NCI-H1105 (cell line): ENCODE results near the gene C1RL.
"Not testable (repeated sequence)": the region's sequence is repeated elsewhere in the genome, so short reads cannot be mapped to it uniquely, and the experiment has no call there.

Experiments used
- DNase-seq: peaks from one replicate; lab custom pipeline; 2025; lab: John Stamatoyannopoulos, UW

C1RL gene

DNA sequence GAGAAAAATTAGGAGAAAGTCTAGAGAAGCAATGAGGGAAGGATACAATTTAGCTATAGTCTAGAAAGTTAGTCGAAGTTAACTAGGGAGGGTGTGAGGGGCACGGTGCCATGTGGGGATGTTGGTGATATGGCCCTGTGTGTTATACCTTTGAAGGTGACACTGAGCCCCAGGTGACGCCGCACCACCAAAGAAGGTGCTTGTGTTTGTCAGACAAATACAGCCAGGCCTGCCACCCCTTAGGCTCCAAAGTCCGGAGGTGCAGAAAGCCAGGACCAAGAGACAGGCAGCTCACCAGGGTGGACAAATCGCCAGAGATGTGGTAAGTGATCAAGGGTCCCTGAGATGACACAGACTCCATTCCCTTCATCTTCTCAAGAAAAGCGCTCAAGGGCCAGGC, 47.4 kb downstream of the C1RL start:
- DNase-seq: no peak

DNA sequence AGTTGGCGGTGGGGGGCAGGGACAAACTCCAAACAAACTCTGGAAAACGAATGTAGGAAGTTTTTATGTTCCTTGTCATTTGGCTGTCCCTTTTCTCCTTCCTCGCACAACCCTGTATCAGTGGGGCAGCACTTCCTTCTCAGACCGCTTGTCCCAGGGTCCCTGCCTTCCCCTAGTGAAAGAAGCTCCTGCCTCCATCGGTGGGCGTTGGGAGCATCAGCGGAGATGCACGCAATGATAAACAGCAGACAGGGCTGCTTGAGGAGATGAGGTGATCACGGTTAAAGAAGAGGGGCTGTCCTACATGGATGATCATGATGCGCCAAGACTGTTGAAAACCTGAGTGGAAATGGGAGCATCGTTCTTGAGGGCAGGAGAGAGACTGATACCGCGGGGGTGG, 47.9 kb downstream of the C1RL start:
- no peak for DNase-seq

GRCh38 chr12:7060353-7060954, 48.6 kb downstream of the C1RL start, which contains the start of gene C1S:
TSS of gene C1S (plus strand) at chr12:7060718. CDS start at chr12:7061913, 1,195 bp downstream.
- no peak for DNase-seq

DNA sequence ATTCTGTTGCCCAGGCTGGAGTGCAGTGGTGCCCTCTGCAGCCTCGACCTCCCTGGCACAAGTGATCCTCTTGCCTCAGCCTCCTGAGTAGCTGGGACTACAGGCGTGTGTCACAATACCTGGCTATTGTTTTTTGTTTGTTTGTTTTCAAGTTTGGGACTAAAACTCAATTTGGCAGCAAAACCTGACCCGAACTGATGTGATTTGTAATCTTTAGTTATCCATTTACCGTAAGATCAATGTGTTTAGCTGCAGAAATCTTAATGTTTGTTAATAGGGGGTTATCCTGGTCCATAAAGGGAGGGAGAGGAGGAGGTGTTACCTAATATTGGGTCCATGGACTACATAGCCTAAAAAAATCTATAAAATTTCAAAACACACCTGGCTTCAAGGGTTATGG, 49.2 kb downstream of the C1RL start:
- no peak for DNase-seq

- no peak for DNase-seq
These were observed 50.1 kb downstream of the C1RL start for GRCh38 chr12:7058850-7059395.

DNA sequence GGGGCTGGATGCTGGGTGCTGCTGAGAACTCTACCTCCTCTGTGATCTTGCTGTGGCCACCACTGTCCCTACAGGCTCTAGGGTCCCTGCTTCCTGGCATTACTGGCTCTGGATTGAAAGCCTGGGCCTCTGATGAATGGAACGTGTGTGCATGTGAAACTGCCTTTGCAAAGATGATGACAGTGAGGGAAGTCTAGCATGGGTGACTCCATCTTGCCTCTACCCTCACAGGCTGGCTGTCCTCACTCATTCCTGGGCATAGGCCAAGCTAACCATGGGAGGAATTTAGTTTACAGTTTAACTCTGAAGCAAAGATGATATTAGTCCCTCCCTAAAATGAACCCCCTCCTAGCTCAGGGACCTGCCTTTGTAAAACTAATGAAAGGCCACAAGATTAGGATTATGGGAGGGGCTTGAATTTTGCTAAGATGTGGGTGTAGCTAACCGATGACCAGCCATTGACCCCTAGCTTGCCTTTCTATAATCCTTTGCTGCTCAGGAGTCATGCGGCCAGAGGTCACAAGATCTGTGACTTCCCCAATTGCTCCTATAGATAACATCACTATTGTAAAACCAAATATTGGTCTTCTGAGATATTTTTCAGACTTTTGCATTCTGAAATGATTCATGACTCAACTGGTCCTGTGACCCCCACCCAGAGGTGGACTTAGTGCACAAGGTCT, 50.7 kb downstream of the C1RL start:
- no peak for DNase-seq

DNA sequence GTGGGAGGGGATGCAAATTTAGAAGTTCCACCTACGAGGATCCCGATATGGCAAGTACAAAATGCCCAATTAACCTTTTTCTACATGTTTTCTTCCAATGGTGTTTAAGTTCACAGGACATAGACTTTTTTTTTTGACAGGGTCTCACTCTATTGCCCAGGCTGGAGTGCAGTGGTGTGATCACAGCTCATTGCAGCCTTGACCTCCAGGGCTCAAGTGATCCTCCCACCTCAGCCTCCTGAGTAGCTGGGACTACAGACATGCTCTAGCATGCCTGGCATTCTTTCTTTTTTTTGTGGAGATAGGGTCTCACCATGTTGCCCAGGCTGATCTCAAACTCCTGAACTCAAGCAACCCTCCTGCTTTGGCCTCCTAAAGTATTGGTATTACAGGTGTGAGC, 53.3 kb downstream of the C1RL start:
- not testable (repeated sequence) for DNase-seq

- no peak for DNase-seq
These were observed 54.1 kb downstream of the C1RL start for GRCh38 chr12:7054925-7055324.

DNA sequence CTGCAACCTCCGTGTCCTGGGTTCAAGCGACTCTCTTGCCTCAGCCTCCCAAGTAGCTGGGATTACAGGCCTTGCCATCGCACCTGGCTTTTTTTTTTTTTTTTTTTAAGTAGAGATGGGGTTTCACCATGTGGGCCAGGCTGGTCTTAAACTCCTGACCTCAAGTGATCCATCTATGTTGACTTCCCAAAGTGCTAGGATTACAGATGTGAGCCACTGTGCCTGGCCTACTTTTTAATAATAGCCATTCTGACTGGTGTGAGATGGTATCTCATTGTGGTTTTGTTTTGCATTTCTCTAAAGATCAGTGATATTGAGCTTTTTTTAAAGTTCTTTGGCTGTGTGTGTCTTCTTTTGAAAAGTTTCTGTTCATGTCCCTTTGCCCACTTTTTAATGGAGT, 59.0 kb downstream of the C1RL start:
- DNase-seq: not testable (repeated sequence)

DNA sequence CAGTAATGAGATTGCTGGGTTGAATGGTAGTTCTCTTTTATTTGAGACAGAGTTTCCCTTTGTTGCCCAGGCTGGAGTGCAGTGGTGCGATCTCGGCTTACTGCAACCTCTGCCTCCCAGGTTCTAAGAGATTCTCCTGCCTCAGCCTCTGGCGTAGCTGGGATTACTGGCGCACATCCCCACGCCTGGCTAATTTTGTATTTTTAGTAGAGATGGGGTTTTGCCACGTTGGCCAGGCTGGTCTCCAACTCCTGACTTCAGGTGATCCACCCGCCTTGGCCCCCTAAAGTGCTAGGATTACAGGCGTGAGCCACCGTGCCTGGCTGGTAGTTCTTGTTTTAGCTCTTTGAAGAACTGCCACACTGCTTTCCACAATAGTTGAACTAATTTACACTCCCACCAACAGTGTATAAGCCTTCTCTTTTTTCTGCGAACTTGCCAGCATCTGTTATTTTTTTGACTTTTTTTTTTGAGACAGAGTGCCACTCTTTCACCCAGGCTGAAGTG, 59.5 kb downstream of the C1RL start:
- not testable (repeated sequence) for DNase-seq

DNA sequence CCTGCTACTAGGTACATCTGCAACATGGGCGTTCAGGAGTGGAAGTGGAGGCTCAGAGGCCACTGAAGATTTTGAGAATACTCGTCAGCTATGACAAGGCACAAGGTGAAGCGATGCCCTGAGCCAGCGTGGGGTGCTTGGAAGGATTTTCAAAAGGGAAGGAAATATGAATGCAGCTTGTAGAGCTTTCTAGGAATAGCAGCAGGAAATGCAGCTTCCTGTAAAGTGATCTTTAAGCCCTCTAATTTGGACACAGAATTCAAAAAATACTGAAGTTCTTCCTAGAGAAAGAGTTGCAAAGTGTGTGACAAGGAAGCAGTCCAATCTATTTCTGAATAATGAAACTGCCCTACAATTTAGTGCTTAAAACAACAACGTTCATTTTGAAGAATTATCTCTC, 61.7 kb downstream of the C1RL start:
- no peak for DNase-seq

DNA sequence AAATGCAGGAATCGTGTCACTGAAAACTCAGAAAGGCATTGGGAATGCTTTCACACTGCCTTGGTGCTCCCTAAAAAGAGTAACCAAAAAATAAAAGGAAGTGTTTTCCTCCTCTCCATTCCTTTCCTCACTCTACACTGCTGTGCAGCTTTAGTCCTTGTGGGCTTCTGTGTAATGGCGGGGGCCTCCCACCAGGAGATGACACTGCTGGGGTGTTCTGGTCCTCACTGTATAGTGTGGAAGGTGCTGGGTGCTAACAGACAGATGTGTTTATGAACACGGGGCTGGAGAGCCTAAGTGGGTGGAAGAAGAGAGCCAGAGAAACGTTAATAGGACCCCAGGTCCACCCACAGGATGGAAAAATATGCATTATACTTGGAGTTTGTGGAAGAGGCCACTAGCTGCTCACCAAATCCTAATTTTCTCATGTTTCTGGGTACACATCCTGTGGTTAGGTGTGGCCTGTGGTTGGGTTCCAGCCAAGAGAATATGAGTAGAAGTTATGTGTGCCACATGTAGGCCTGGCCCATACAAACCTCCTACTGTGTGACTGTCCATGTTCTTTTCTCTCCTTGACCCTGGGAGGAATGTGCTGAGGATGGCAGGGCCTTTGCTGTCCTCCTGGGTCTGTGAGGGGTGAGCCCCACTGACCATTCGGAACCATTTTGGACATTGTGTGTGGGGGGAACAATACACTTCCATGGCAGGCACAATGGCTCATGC, 62.5 kb downstream of the C1RL start:
- no peak for DNase-seq

DNA sequence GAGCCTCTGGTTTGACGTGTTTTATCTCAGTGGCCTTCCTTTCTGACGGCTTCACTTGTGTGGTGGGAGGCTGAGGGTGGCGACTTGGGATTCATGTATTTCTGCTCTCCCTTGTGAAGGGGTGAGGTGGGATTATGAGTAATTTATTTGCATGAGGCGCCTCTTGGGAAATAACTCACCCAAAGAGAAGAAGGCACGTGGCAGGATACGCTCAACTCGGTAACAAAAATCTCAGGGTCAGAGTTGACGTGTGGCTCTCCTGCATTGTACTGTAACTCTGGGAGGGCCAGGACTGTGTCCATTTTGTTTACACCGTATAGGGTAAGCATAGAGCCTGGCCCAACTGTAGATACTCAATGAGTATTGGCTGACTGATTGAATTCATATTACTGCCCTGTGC, 63.1 kb downstream of the C1RL start:
- DNase-seq: no peak
